H9 (cell line): Measurements from ENCODE around the gene SAT2. TPM values are rescaled to one million over a fixed set of nuclear protein-coding genes. Genes with fewer than 3 reads are reported as not detected.

Experiments used
- DNase-seq: peaks from one replicate; pipeline ENCODE4 v3.0.0-alpha.2; 2017
- H2AFZ ChIP-seq: one replicate; pipeline ENCODE4 v1.6.1; 2013; ENCODE audit warnings: mild to moderate bottlenecking, low read length, control low read depth, moderate library complexity
- H2AK5ac ChIP-seq: 2 replicates; pipeline ENCODE4 v1.6.1; 2013; ENCODE audit warnings: low read length, control low read depth, mixed read lengths; ENCODE audit not compliant: insufficient read length
- H2BK120ac ChIP-seq: one replicate; pipeline ENCODE4 v1.6.1; 2013; ENCODE audit warnings: low read depth, mild to moderate bottlenecking, low read length, control low read depth, inconsistent platforms; ENCODE audit not compliant: poor library complexity, severe bottlenecking
- H2BK12ac ChIP-seq: 2 replicates; pipeline ENCODE4 v1.6.1; 2013; ENCODE audit warnings: low read length, control low read depth, mixed read lengths, low read depth; ENCODE audit not compliant: insufficient read length
- H2BK15ac ChIP-seq: 2 replicates; pipeline ENCODE4 v1.6.1; 2013; ENCODE audit warnings: low read depth, low read length, control low read depth
- H2BK20ac ChIP-seq: one replicate; pipeline ENCODE4 v1.6.1; 2013; ENCODE audit warnings: low read depth, mild to moderate bottlenecking, low read length, control low read depth, inconsistent platforms; ENCODE audit not compliant: poor library complexity, severe bottlenecking
- H2BK5ac ChIP-seq: 2 replicates; pipeline ENCODE4 v1.6.1; 2013; ENCODE audit warnings: low read length, control low read depth, mixed read lengths; ENCODE audit not compliant: insufficient read length
- H3K14ac ChIP-seq: 2 replicates; pipeline ENCODE4 v1.6.1; 2013; ENCODE audit warnings: low read length, control low read depth; ENCODE audit not compliant: insufficient read depth
- H3K18ac ChIP-seq: 2 replicates; pipeline ENCODE4 v1.6.1; 2013; ENCODE audit warnings: low read depth, mild to moderate bottlenecking, mixed read lengths, low read length, control low read depth; ENCODE audit not compliant: insufficient read length
- H3K23ac ChIP-seq: 2 replicates; pipeline ENCODE4 v1.6.1; 2013; ENCODE audit warnings: low read length, control low read depth, mixed read lengths, low read depth; ENCODE audit not compliant: insufficient read length
- H3K23me2 ChIP-seq: 2 replicates; pipeline ENCODE4 v1.6.1; 2013; ENCODE audit warnings: low read depth, mild to moderate bottlenecking, mixed read lengths, low read length, control low read depth; ENCODE audit not compliant: insufficient read length, poor library complexity, severe bottlenecking
- H3K27ac ChIP-seq: 2 replicates; pipeline ENCODE4 v1.5.1; 2013; ENCODE audit warnings: low read length, control low read depth, mixed read lengths, low read depth; ENCODE audit not compliant: insufficient read length
- H3K27me3 ChIP-seq: 2 replicates; pipeline ENCODE4 v1.6.1; 2013; ENCODE audit warnings: low read length, control low read depth, inconsistent platforms; ENCODE audit not compliant: insufficient read depth
- H3K4ac ChIP-seq: 2 replicates; pipeline ENCODE4 v1.6.1; 2013; ENCODE audit warnings: low read depth, mild to moderate bottlenecking, control low read depth, inconsistent platforms, low read length, moderate library complexity
- H3K4me1 ChIP-seq: 2 replicates; pipeline ENCODE4 v1.6.1; 2013; ENCODE audit warnings: low read length, control low read depth, inconsistent platforms; ENCODE audit not compliant: insufficient read depth
- H3K4me2 ChIP-seq: 2 replicates; pipeline ENCODE4 v1.6.1; 2013; ENCODE audit warnings: low read length, control low read depth, mixed read lengths; ENCODE audit not compliant: insufficient read length, insufficient read depth
- H3K56ac ChIP-seq: 2 replicates; pipeline ENCODE4 v1.6.1; 2013; ENCODE audit warnings: low read depth, mild to moderate bottlenecking, mixed read lengths, low read length, control low read depth; ENCODE audit not compliant: insufficient read length
- H3K79me1 ChIP-seq: 2 replicates; pipeline ENCODE4 v1.6.1; 2013; ENCODE audit warnings: low read depth, mild to moderate bottlenecking, moderate library complexity, low read length, control low read depth, inconsistent platforms; ENCODE audit not compliant: insufficient read depth, poor library complexity, severe bottlenecking
- H3K79me2 ChIP-seq: 2 replicates; pipeline ENCODE4 v1.6.1; 2013; ENCODE audit warnings: low read length, control low read depth, inconsistent platforms; ENCODE audit not compliant: insufficient read depth
- H3K9ac ChIP-seq: 2 replicates; pipeline ENCODE4 v1.6.1; 2013; ENCODE audit warnings: low read length, control low read depth, mixed read lengths; ENCODE audit not compliant: insufficient read length; ENCODE audit errors: extremely low read depth
- H3K9me3 ChIP-seq: one replicate; pipeline ENCODE4 v1.6.1; 2013; ENCODE audit warnings: low read depth, low read length, inconsistent platforms; ENCODE audit not compliant: control insufficient read depth
- H3T11ph ChIP-seq: one replicate; pipeline ENCODE4 v1.6.1; 2013; ENCODE audit warnings: mild to moderate bottlenecking, low read length, control low read depth, inconsistent platforms
- H4K20me1 ChIP-seq: one replicate; pipeline ENCODE4 v1.6.1; 2013; ENCODE audit not compliant: control insufficient read depth, insufficient read length, insufficient read depth
- H4K5ac ChIP-seq: 2 replicates; pipeline ENCODE4 v1.6.1; 2013; ENCODE audit warnings: low read depth, mild to moderate bottlenecking, mixed read lengths, low read length, control low read depth; ENCODE audit not compliant: insufficient read length
- H4K8ac ChIP-seq: replicated peaks from 2 replicates; pipeline ENCODE4 v1.6.1; 2013; ENCODE audit warnings: low read length, control low read depth, mixed read lengths, low read depth; ENCODE audit not compliant: insufficient read length
- H4K91ac ChIP-seq: 2 replicates; pipeline ENCODE4 v1.6.1; 2013; ENCODE audit warnings: low read depth, mild to moderate bottlenecking, moderate library complexity, mixed read lengths, low read length, control low read depth; ENCODE audit not compliant: insufficient read length
- H3K27ac Mint-ChIP-seq, 3 experiments: 2 replicates in 2 of 3; 3 replicates in 1 of 3; pipeline ENCODE4 v1.8.0; 2020 to 2021; ENCODE audit warnings: mixed read lengths in 3 of 3, mild to moderate bottlenecking in 1 of 3, moderate library complexity in 1 of 3
- H3K27me3 Mint-ChIP-seq: 2 replicates; pipeline ENCODE4 v1.8.0; 2021; ENCODE audit warnings: low read depth, mild to moderate bottlenecking, moderate library complexity, mixed read lengths
- H3K36me3 Mint-ChIP-seq, 3 experiments: 2 replicates in 2 of 3; 3 replicates in 1 of 3; pipeline ENCODE4 v1.8.0; 2020 to 2021; ENCODE audit warnings: low read depth in 3 of 3, mixed read lengths in 3 of 3; ENCODE audit not compliant: insufficient read depth in 1 of 3
- H3K4me1 Mint-ChIP-seq, 2 experiments: 2 replicates each; pipeline ENCODE4 v1.8.0; 2020; ENCODE audit warnings: mixed read lengths in 2 of 2
- H3K4me3 Mint-ChIP-seq, 2 experiments: 2 replicates in 1 of 2; 3 replicates in 1 of 2; pipeline ENCODE4 v1.8.0; 2020 to 2021; ENCODE audit warnings: mild to moderate bottlenecking in 2 of 2, mixed read lengths in 2 of 2, moderate library complexity in 1 of 2
- H3K9me3 Mint-ChIP-seq, 2 experiments: 2 replicates in 1 of 2; 3 replicates in 1 of 2; pipeline ENCODE4 v1.8.0; 2020; ENCODE audit warnings: mild to moderate bottlenecking in 2 of 2, mixed read lengths in 2 of 2, moderate library complexity in 1 of 2
- CTCF ChIP-seq: fragments of 200-600 bp; sonication (generic); conservative IDR thresholded peaks from 3 replicates; pipeline ENCODE4 v1.8.0; 2021; ENCODE audit warnings: antibody characterized with exemption, mild to moderate bottlenecking
- WGBS: extraction: QIAGEN DNeasy Blood & Tissue Kit; methylation state at CpG from one replicate; pipeline ENCODE4 v1.1.7; 2013; ENCODE audit warnings: missing lambda C conversion rate, low lambda C conversion rate, mixed read lengths; ENCODE audit not compliant: insufficient read length; ENCODE audit errors: extremely low coverage; 5-methylcytosine and 5-hydroxymethylcytosine counted together
- total RNA-seq: library from RNA; stranded (reverse); gene quantifications from 2 replicates; pipeline ENCODE4 v1.2.1, GENCODE V29; 2021

SAT2 gene
- total RNA-seq, 1 experiment from 2014 or later: 72.1 TPM

DNA sequence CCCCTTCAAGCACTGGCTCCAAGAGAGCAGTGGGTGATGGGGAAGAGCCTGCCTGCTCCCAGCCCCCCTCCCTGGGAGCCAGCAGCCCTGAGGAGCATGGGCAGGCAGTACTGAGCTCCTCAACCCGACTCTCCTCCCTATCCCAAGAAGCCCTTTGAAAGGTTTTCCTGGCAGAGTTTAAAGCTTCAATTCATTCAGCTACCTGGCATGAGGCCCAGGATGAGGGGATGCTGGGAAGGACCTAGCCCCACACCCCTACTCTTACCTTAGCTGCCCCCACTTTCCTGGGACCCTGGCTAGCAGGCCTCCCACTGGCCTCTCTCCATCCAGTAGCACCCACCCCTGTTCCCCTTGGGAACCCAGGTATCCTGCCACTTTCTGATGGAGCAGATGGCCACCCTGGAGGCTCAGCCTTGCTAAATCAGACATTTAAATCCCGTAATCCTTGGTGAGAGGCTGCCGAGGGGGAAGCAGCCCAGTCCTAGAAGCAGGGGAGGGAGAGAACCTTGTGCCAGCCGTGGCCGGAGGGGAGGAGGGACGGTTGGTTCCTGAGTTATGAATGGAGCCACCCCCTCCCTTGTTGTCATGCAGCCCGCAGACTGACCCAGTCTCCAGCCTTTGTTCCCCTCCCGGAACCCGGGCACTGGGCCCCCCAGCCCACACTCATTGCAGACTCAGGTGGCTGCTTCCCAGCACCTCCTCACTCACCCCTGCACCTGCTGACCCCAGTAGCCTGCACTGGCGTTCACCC, 40.2 kb upstream of the SAT2 start:
- Histone ChIP-seq H3K23ac (no peak overlapping the region), H3K56ac (no peak overlapping the region), H2AFZ (no peak overlapping the region), H2AK5ac (no peak overlapping the region), H3K27ac (no peak overlapping the region), H3K18ac (no peak overlapping the region), H4K91ac (no peak overlapping the region), H3K4ac (no peak overlapping the region), H3K27me3 (no peaks in the 10 kb centered on the region), H3K79me2 (no peaks in the 10 kb centered on the region), H2BK12ac (no peak overlapping the region), H2BK15ac (no peak overlapping the region), H3K4me1 (no peaks in the 10 kb centered on the region), H2BK5ac (no peak overlapping the region), H2BK20ac (no peak overlapping the region), H2BK120ac (no peak overlapping the region), H4K8ac (no peak overlapping the region), H4K20me1 (no peaks in the 10 kb centered on the region), H3K4me2 (no peak overlapping the region), H3T11ph (no peak overlapping the region), H3K9ac (no peak overlapping the region), H3K23me2 (no peaks in the 10 kb centered on the region), H4K5ac (no peak overlapping the region), H3K14ac (no peak overlapping the region), H3K79me1 (no peaks in the 10 kb centered on the region), H3K9me3 (no peaks in the 10 kb centered on the region)
- DNase-seq: no peak
- H3K36me3 Mint-ChIP-seq: peaks cover 31 to 60% (median 58%) of the 10 kb centered on the region in 3 experiments
- WGBS: no CpG with 5 or more reads among the region's 10 CpGs
- no peak overlapping the region for H3K4me3 Mint-ChIP-seq
- H3K27me3 Mint-ChIP-seq: no peaks in the 10 kb centered on the region
- H3K27ac Mint-ChIP-seq: peak overlapping the region in 1 of 3 experiments; percentile 63; a peak in 1 of 7 replicates
- no peak for TF ChIP-seq CTCF
- H3K9me3 Mint-ChIP-seq: no peaks in the 10 kb centered on the region
- peaks cover 1 to 9% of the 10 kb centered on the region in 2 experiments; a peak in 2 of 4 replicates for H3K4me1 Mint-ChIP-seq
